Right forelimb (tissue), 1 donor: ENCODE data around the gene TMEM120B.

Source experiments
- DNase-seq: peaks from one replicate; pipeline ENCODE4 v3.0.0-alpha.2; 2018

Gene TMEM120B

GRCh38 chr12:121806009-121806545 is 93.5 kb downstream of the TMEM120B start:
- DNase-seq, result no peak

GRCh38 chr12:121806546-121807423 is 94.2 kb downstream of the TMEM120B start:
- no peak for DNase-seq

GRCh38 chr12:121807642-121808347 is 95.2 kb downstream of the TMEM120B start:
- no peak for DNase-seq

- DNase-seq, result no peak
Measured at GRCh38 chr12:121808623-121809022, 96.1 kb downstream of the TMEM120B start.

GRCh38 chr12:121809712-121810116 is 97.2 kb downstream of the TMEM120B start:
- no peak for DNase-seq

- DNase-seq, result no peak
Measured at GRCh38 chr12:121810234-121810817, 97.8 kb downstream of the TMEM120B start.

GRCh38 chr12:121810833-121811433 is 98.4 kb downstream of the TMEM120B start:
- no peak for DNase-seq

- DNase-seq, result peak; percentile 85
Measured at GRCh38 chr12:121811434-121812319, 99.1 kb downstream of the TMEM120B start.

- peak; percentile 77 for DNase-seq
Measured at GRCh38 chr12:121812320-121812871, 99.8 kb downstream of the TMEM120B start.

- DNase-seq, result no peak
Measured at GRCh38 chr12:121812921-121813896, 100.7 kb downstream of the TMEM120B start.

GRCh38 chr12:121813951-121814350 is 101.4 kb downstream of the TMEM120B start:
- no peak for DNase-seq

GRCh38 chr12:121814429-121815119 is 102.0 kb downstream of the TMEM120B start:
- no peak for DNase-seq

- no peak for DNase-seq
Measured at GRCh38 chr12:121815263-121815662, 102.7 kb downstream of the TMEM120B start.

- no peak for DNase-seq
Measured at GRCh38 chr12:121816925-121817647, 104.5 kb downstream of the TMEM120B start.

GRCh38 chr12:121817648-121818043 is 105.1 kb downstream of the TMEM120B start:
- DNase-seq, result no peak

GRCh38 chr12:121819212-121819949 is 106.8 kb downstream of the TMEM120B start:
- no peak for DNase-seq

GRCh38 chr12:121820056-121820455 is 107.5 kb downstream of the TMEM120B start:
- no peak for DNase-seq
